Measurements from ENCODE around the gene CDH4.

The CDH4 gene

DNA sequence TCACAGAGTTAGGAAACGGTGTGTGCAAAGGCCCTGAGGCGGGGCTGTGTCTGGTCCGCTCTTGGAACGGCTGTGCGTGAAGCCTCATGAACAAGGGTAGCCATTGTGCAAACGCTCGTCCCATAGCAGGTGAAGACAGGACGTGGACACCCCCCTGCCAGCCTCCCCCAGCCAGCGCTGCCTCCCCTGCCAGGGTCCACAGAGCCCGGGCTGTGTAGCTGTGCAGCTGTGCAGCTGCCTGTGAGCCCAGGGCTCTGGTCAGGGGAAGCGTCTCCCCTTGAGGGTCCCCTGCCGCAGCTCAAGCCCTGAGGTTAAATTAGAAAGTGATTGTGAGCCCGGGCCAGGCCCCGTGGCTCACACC is 674.2 kb downstream of the CDH4 start:
- H3F3A ChIP-seq (ENCODE audit: insufficient read depth) = no peaks in the 10 kb centered on the region
- H3K9me3 ChIP-seq (ENCODE audit: insufficient read depth, low read length) = no peaks in the 10 kb centered on the region
- no peak overlapping the region for H3K9ac ChIP-seq (ENCODE audit: low read length)
- no peaks in the 10 kb centered on the region for H4K20me1 ChIP-seq (ENCODE audit: low read depth, low read length)
- H3K36me3 ChIP-seq (ENCODE audit: low read length) = no peaks in the 10 kb centered on the region
- no peaks in the 10 kb centered on the region for H3K9me2 ChIP-seq (replicated peaks; ENCODE audit: insufficient read depth, low read length)
- H3K79me2 ChIP-seq (ENCODE audit: insufficient read depth, low read length) = no peaks in the 10 kb centered on the region
- H2AFZ ChIP-seq (ENCODE audit: low read depth, low read length, severe bottlenecking) = no peak overlapping the region
- no peaks in the 10 kb centered on the region for H3K27me3 ChIP-seq (ENCODE audit: low read length)
- H3K27ac ChIP-seq (ENCODE audit: low read depth, low read length) = no peak overlapping the region
- no peak overlapping the region for H3K4me2 ChIP-seq (ENCODE audit: low read depth, low read length, poor library complexity, severe bottlenecking)
- no peak overlapping the region for H3K4me3 ChIP-seq (ENCODE audit: insufficient read depth, low read length, poor library complexity, severe bottlenecking)
- no peak for TF ChIP-seq EZH2phosphoT487 (conservative IDR thresholded peaks at IDR 0.05; ENCODE audit: low read length)
- TF ChIP-seq CTCF (IDR thresholded peaks at IDR 0.05; ENCODE audit: insufficient read depth, low read length, poor library complexity, severe bottlenecking) = no peak

DNA sequence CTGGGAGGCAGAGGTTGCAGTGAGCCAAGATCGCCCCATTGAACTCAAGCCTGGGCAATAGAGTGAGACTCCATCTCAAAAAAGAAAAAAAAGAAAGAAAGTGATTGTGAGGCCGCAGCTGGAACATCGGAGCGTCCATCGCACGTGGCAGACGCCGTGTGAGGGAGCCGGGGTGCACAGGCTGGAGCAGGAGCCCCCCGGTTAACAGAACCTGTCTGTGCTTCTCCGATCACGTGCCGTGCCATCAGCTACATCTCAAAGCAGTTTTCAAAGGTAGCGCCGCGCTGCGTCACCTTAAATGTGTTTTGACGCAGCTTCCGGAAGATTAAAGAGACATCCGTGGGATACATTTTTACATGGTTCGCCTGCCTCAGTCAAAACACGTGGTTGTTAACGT is 674.7 kb downstream of the CDH4 start:
- Histone ChIP-seq H3K79me2 (ENCODE audit: insufficient read depth, low read length) (no peaks in the 10 kb centered on the region), H3K36me3 (ENCODE audit: low read length) (no peaks in the 10 kb centered on the region), H3K27ac (ENCODE audit: low read depth, low read length) (no peak overlapping the region), H3K9me3 (ENCODE audit: insufficient read depth, low read length) (no peaks in the 10 kb centered on the region), H3K4me3 (ENCODE audit: insufficient read depth, low read length, poor library complexity, severe bottlenecking) (no peak overlapping the region), H2AFZ (ENCODE audit: low read depth, low read length, severe bottlenecking) (no peak overlapping the region), H3F3A (ENCODE audit: insufficient read depth) (no peaks in the 10 kb centered on the region), H3K27me3 (ENCODE audit: low read length) (no peaks in the 10 kb centered on the region), H3K9me2 (replicated peaks; ENCODE audit: insufficient read depth, low read length) (no peaks in the 10 kb centered on the region), H3K4me2 (ENCODE audit: low read depth, low read length, poor library complexity, severe bottlenecking) (no peak overlapping the region), H4K20me1 (ENCODE audit: low read depth, low read length) (no peaks in the 10 kb centered on the region), H3K9ac (ENCODE audit: low read length) (no peak overlapping the region)
- TF ChIP-seq EZH2phosphoT487 (conservative IDR thresholded peaks at IDR 0.05; ENCODE audit: low read length) (no peak), CTCF (IDR thresholded peaks at IDR 0.05; ENCODE audit: insufficient read depth, low read length, poor library complexity, severe bottlenecking) (no peak)

GRCh38 chr20:61927193-61927825 is 675.2 kb downstream of the CDH4 start:
- H4K20me1 ChIP-seq (ENCODE audit: low read depth, low read length) = no peaks in the 10 kb centered on the region
- H3K36me3 ChIP-seq (ENCODE audit: low read length) = no peaks in the 10 kb centered on the region
- TF ChIP-seq EZH2phosphoT487 (conservative IDR thresholded peaks at IDR 0.05; ENCODE audit: low read length) (no peak), CTCF (IDR thresholded peaks at IDR 0.05; ENCODE audit: insufficient read depth, low read length, poor library complexity, severe bottlenecking) (no peak)
- H3K9ac ChIP-seq (ENCODE audit: low read length) = no peak overlapping the region
- H3K9me3 ChIP-seq (ENCODE audit: insufficient read depth, low read length) = no peaks in the 10 kb centered on the region
- no peaks in the 10 kb centered on the region for H3F3A ChIP-seq (ENCODE audit: insufficient read depth)
- no peak overlapping the region for H3K27ac ChIP-seq (ENCODE audit: low read depth, low read length)
- H3K27me3 ChIP-seq (ENCODE audit: low read length) = no peaks in the 10 kb centered on the region
- H3K4me2 ChIP-seq (ENCODE audit: low read depth, low read length, poor library complexity, severe bottlenecking) = no peak overlapping the region
- H3K9me2 ChIP-seq (replicated peaks; ENCODE audit: insufficient read depth, low read length) = no peaks in the 10 kb centered on the region
- H2AFZ ChIP-seq (ENCODE audit: low read depth, low read length, severe bottlenecking) = no peak overlapping the region
- no peaks in the 10 kb centered on the region for H3K79me2 ChIP-seq (ENCODE audit: insufficient read depth, low read length)
- no peak overlapping the region for H3K4me3 ChIP-seq (ENCODE audit: insufficient read depth, low read length, poor library complexity, severe bottlenecking)
